ENCODE measurements around the gene PACRGL. TPM values are rescaled to one million over a fixed set of nuclear protein-coding genes. Genes with fewer than 3 reads are reported as not detected.
"Not testable (repeated sequence)": the region's sequence is repeated elsewhere in the genome, so short reads cannot be mapped to it uniquely, and the experiment has no call there.

Gene PACRGL
- total RNA-seq, 1 donor from 2014 or later = 15.5 TPM

GRCh38 chr4:20724915-20725314, 24.7 kb downstream of the PACRGL start:
- DNase-seq = no peak

DNA sequence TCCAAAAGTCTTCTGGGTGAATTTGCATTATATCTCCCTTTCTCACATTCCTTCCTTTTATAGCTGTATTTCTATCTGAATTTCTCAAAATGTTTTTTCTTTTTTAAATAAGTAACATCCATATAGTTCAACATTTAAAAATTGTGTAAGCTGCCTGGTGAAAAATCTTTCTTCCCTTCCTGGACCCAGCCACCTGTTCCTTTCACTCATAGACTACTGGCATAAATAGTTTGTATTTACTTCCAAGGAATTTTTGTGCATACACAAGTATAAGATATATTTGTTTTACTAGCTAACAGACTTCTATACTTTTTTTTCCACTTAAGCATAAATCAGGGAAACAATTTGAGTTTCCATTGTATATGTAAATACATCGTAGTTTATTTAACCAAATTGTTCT, 35.7 kb downstream of the PACRGL start:
- DNase-seq = no peak

DNA sequence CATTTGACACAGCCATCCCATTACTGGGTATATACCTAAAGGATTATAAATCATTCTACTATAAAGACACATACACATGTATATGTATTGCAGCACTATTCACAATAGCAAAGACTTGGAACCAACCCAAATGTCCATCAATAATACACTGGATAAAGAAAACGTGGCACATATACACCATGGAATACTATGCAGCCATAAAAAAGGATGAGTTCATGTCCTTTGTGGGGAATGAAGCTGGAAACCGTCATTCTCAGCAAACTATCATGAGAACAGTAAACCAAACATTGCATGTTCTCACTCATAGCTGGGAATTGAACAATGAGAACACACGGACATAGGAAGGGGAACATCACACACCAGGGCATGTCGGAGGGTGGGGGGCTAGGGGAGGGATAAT, 45.7 kb downstream of the PACRGL start:
- not testable (repeated sequence) for DNase-seq

GRCh38 chr4:20752641-20753040, 52.4 kb downstream of the PACRGL start:
- DNase-seq = no peak

DNA sequence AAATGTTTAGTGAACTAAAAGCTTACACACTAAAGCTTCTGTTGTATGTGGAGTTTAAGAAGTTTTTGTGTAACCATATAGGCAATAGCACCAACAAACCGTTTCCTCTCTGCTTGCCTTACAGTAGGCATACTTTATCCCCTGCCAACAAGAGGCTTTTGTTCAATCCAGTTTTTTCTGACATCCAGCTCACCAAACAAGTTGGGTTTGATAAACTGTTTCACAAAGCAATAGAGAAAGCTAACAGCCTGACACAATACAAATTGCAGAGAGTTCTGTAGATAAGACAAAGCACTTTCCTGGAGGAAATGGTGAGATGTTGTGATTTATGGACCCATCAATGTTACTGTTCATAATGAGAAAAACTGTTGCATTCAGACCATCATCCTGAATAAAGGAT, 53.8 kb downstream of the PACRGL start:
- DNase-seq = no peak

GRCh38 chr4:20760053-20760452, 59.8 kb downstream of the PACRGL start:
- DNase-seq = no peak

DNA sequence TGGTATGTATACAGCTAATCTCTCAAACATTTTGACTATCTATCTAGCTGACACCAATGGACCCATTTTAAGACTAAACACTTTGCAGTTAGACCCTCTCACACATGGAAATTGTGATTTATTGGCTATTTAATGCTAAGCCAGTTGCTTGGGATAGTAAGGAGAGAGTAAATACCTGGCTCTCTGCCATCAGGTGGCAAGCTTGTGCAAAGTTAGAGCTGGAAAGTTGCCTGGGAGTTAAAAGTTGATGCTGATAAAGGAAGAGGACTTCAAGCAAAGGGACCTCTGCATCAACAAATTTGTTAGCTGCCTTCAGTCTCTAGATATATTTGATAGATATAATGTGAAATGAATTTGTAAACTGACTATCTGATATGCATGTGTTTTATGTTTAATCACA, 61.1 kb downstream of the PACRGL start:
- DNase-seq = no peak

GRCh38 chr4:20761826-20762225, 61.6 kb downstream of the PACRGL start:
- DNase-seq = no peak

GRCh38 chr4:20764366-20764992, 64.2 kb downstream of the PACRGL start:
- no peak for DNase-seq

GRCh38 chr4:20773144-20773997, 73.1 kb downstream of the PACRGL start:
- peak; percentile 89 for DNase-seq

DNA sequence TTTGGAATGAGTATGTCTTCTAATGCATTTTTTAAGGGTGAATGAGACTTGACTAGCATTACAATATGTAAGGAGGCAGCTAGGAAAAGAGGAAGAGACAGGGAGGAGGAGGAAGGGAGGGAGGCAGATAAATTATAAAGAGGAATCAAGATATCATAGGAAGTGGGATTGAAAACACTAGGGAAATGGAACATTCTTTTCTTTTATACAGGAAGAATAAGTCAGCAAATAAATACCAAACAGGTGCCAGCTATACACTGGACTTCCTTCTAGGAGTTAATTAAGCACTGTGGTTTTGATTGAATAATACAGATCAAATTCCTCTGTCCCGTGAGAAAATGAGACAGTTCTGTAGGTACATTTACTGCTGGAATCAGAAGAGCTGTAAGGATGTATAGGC, 78.6 kb downstream of the PACRGL start:
- DNase-seq = peak; percentile 70

- DNase-seq = not testable (repeated sequence)
These were observed 82.9 kb downstream of the PACRGL start for GRCh38 chr4:20783134-20783533.

GRCh38 chr4:20787940-20788665, 87.8 kb downstream of the PACRGL start:
- DNase-seq = no peak
